HEK293 (cell line): Measurements from ENCODE around the gene PLA2G4C.

Experiments
- ZFP69B ChIP-seq: fragments of 450-650 bp; formaldehyde crosslinking; IDR thresholded peaks from 2 replicates; pipeline ENCODE4 v1.5.1; 2016; ENCODE audit warnings: missing biosample characterization, missing genetic modification characterization
- ZNF660 ChIP-seq: fragments of 450-650 bp; IDR thresholded peaks from 2 replicates; pipeline ENCODE4 v1.5.1; 2018; ENCODE audit warnings: missing biosample characterization, mild to moderate bottlenecking, missing genetic modification characterization
- TF ChIP-seq, protein P1 (sequence below): fragments of 450-650 bp; formaldehyde crosslinking; IDR thresholded peaks from 2 replicates; pipeline ENCODE4 v1.5.1; 2016; ENCODE audit warnings: missing biosample characterization, missing genetic modification characterization

DNA sequence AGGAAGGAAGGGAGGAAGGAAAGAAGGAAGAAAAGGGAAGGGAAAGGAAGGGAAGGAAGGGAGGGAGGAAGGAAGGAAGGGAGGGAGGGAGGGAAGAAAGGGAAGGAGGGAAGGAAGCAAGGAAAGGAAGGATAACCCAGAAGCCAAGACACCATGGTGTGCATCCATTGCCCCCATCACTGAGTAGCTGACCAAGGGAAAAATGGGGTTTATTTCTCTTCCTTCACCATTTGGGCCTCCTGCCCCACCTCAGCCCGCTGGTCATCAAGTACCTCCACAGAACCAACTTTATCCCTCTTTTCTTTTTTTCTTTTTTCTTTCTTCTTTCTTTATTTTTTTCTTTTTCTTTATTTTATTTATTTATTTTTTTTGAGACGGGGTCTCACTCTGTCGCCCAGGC, 87.1 kb downstream of the PLA2G4C start:
- TF ChIP-seq ZNF660 (tag by site-specific recombination), result no peak
- TF ChIP-seq, protein P1, sequence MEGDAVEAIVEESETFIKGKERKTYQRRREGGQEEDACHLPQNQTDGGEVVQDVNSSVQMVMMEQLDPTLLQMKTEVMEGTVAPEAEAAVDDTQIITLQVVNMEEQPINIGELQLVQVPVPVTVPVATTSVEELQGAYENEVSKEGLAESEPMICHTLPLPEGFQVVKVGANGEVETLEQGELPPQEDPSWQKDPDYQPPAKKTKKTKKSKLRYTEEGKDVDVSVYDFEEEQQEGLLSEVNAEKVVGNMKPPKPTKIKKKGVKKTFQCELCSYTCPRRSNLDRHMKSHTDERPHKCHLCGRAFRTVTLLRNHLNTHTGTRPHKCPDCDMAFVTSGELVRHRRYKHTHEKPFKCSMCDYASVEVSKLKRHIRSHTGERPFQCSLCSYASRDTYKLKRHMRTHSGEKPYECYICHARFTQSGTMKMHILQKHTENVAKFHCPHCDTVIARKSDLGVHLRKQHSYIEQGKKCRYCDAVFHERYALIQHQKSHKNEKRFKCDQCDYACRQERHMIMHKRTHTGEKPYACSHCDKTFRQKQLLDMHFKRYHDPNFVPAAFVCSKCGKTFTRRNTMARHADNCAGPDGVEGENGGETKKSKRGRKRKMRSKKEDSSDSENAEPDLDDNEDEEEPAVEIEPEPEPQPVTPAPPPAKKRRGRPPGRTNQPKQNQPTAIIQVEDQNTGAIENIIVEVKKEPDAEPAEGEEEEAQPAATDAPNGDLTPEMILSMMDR (tag by site-specific recombination), result no peak
- TF ChIP-seq ZFP69B (tag by site-specific recombination), result no peak
